Fibroblast of pulmonary artery (primary cell): ENCODE results near the gene MAT1A.
"Not testable (repeated sequence)": the region's sequence is repeated elsewhere in the genome, so short reads cannot be mapped to it uniquely, and the experiment has no call there.

Experiments used
- DNase-seq: peaks from one replicate; pipeline ENCODE4 v3.0.0-alpha.2; 2010; ENCODE audit warnings: low read depth
- H3K4me3 ChIP-seq: replicated peaks from 2 replicates; pipeline ENCODE4 v1.5.1; 2011; ENCODE audit warnings: low read depth, mild to moderate bottlenecking, control low read depth, low read length, moderate library complexity
- TF ChIP-seq, protein P1 (sequence below): IDR thresholded peaks from 2 replicates; pipeline ENCODE4 v1.5.1; 2011; ENCODE audit warnings: mild to moderate bottlenecking, control low read depth, low read length, inconsistent platforms; ENCODE audit errors: missing control alignments

Gene MAT1A

DNA sequence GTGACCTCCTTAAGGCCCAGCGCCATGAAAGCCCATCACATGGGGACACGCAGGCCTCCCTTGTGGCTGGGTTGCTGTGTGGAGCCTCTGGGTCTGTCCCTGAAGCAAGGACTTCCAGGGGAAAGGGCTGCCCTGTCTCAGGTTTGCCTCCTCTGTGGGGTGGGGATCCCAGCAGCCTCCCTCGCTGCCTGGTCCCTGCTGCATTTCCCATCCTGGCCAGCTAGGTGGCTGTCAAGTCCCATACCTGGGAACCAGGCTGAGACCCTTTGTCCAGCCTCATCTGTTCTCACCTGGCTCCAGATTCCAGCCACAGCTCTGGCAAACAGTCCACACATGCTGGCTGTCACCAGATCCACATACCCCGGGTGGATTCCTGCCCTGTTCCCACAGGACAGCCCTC is 32.7 kb downstream of the MAT1A start:
- not testable (repeated sequence) for H3K4me3 ChIP-seq, DNase-seq
- TF ChIP-seq, protein P1, sequence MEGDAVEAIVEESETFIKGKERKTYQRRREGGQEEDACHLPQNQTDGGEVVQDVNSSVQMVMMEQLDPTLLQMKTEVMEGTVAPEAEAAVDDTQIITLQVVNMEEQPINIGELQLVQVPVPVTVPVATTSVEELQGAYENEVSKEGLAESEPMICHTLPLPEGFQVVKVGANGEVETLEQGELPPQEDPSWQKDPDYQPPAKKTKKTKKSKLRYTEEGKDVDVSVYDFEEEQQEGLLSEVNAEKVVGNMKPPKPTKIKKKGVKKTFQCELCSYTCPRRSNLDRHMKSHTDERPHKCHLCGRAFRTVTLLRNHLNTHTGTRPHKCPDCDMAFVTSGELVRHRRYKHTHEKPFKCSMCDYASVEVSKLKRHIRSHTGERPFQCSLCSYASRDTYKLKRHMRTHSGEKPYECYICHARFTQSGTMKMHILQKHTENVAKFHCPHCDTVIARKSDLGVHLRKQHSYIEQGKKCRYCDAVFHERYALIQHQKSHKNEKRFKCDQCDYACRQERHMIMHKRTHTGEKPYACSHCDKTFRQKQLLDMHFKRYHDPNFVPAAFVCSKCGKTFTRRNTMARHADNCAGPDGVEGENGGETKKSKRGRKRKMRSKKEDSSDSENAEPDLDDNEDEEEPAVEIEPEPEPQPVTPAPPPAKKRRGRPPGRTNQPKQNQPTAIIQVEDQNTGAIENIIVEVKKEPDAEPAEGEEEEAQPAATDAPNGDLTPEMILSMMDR: peak; percentile 9

DNA sequence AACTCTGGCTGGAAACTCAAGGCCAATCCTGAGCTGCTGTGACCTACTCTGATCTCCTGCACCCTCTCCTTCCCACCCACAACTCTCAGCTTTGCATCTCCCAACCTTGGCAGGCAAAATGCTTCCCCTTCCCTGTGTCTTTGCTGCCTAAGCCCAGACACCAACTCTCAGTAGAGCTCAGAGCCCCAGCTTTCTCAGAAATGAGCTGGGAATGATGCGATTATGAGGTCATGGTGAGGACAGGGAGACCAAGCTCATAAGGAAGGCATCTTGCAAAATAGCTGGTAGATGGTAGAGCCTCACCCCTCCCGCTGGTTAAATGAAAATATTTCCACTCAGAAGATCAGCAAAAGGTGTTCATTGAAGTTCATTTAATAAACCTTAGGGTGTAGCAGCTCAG is 34.7 kb downstream of the MAT1A start:
- not testable (repeated sequence) for H3K4me3 ChIP-seq, DNase-seq

DNA sequence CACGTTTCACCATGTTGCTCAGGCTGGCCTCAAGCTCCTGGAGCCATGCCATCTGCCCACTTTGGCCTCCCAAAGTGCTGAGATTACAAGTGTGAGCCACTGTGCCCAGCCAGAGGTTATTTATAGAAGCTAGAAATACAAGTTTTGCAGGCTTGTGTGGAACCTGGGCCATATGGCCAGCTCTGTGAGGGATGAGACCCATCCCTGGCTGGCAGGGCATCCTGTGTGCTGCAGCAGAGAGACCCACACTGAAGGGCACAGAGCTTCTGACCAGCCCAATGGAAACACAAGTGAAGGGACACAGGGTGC is 35.5 kb downstream of the MAT1A start:
- H3K4me3 ChIP-seq: not testable (repeated sequence)

DNA sequence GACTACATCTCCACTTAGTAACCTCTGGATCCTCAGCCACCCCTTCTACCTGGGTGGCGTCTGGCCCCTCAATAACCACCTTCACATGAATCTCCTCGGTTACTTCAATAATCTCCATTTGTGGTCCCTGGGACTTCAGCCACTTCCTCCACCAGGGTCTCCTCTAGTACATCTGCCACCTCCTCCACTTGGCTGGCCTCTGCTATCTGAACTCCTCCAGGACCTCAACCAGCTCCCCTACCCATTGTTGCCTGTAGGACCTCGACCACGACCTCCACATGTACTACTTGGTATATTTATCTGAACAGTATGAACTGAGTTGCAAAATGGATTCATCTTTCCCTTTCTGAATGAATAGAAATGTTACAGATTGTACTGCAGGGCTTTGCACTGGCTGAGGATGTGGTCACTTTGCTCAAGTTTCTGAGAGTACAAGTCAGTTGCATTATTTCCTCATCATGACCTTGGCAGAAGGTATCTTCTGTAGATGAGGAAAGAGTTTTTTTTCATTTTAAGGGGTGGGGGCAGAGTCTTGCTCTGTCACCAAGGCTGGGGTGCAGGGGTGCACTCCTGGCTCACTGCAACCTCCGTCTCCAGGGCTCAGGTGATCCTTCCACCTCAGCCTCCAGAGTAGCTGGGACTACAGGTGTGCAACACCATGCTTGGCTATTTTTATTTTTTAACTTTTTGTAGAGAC is 36.0 kb downstream of the MAT1A start:
- TF ChIP-seq, protein P1: no peak
- no peak overlapping the region for H3K4me3 ChIP-seq
- no peak for DNase-seq

More for the DNA sequence above, 35.5 kb downstream of the MAT1A start:
- not testable (repeated sequence) for DNase-seq

DNA sequence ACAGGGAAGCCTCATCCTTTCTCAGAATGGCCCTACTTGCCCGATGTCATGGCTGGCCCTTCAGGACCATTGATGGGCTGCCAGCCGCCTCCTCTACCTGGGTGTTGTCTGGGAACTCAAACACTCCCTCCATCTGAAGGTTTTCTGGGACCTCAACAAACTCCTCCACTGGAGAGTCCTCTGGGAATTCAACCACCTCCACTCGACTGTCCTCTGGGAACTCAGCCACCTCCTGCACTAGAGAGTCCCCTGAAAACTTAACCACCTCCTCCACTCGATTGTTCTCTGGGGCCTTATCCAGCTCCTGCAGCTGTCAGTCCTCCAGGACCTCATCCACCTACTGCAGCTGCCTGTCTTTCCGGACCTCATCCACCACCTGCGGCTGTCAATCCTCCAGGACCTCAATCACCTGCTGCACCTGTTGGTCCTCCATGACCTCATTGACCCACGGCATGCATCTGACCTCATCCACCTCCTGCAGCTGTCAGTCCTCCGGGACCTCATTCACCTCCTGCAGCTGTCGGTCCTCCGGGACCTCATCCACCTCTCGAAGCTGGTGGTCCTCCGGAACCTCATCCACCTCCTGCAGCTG is 37.1 kb downstream of the MAT1A start:
- DNase-seq: no peak
- TF ChIP-seq, protein P1: no peak
- no peak overlapping the region for H3K4me3 ChIP-seq

DNA sequence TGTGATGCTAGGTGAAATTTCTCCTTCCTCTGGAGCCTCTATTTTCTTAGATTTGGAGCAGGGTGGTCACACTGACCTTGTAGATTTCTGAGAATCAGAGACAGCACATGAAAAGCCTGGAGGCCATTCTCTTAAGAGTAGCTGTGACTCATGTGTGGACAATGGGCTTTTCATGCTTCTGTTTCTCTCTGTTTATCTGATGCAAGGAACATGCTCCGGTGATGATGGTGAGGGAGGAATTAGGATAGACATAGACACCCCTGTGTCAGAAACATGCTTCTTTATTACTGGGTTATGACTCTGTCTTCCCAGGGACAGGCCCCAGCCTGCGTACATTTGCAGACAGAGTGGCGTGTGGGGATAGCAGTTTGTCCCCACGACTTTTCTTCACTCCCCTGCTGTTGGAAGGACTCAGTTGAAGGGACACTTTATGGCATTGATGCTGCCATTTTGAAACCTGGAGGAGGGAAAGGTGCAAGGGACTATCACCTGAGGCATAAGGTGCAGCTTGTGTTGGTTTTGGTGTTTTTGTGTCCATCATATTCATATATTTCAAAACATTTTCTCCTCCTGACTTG is 37.7 kb downstream of the MAT1A start:
- not testable (repeated sequence) for H3K4me3 ChIP-seq, DNase-seq

DNA sequence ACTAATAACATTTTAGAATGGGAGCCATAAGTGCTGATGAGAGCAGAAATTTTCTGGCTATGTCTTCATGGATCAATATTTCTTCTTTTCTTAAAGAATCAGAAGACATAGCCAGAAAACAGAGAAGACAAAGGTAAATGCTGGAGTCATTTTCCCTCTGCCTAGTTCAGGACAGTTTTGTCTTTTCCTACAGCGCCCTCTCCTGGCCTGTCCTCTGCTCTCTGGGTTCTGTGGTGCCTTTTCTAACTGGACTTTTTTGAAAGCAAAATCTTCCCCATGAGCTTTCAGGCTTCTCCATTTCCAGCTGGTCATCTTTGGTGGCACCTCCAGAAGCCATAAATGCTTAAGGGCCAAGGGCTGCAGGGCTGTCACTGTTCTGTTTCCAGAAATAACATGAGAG is 39.1 kb downstream of the MAT1A start:
- not testable (repeated sequence) for H3K4me3 ChIP-seq, DNase-seq

DNA sequence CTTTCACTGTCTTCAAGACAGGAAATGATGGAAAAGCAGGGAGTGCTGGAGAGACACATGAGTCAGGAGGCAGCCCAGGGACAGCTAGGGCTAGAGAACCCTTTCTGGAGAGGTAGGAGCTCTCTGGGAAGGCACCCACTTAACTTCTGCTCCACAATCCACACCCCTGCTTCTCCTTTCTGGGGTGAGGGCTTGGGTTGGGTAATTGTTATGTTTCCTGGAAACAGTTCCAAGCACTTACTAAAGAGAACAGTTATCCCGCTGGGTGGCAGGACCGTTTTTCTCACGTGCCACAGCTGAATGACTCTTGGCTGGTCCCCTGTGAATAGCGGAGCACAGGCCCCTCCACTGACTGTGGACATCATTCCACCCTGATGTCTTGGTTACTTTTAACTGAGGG is 39.6 kb downstream of the MAT1A start:
- not testable (repeated sequence) for DNase-seq, H3K4me3 ChIP-seq

DNA sequence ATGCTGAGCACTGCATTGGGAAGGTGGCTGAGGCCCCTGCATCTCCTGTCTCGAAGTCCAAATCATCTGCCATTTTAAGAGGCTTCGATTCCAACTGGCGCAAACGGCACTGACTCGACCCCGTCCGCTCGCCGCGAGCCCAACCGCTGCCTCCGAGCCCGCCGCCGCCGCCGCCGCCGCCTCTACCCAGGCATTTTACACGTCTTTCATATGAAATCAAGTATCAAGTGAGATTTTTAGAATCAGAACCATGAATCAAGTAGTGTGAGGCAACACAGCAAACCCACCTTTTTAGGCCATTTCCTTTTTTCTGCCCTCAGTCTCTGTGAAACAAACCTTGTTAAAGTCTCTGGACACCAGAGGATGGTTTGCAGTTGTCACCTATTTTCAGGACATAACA is 41.8 kb downstream of the MAT1A start:
- H3K4me3 ChIP-seq, DNase-seq: not testable (repeated sequence)

DNA sequence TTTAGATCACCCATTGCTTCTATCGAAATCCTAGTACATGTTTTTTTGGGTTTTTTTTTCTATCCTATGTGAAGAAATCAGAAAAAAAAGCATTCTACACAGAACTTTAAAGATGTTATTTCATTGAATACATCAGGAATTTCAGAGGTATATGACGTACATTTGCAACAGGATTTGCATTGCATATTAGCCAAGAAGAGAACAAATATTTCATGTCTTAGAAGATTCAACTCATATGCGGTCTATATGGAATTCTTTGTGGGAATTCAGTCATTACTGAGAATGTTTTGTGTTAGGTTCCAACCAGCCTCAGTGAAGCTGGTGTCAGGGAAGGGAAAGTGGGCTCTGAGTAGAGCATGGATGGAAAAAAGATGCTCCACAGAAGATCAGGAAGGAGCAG is 45.1 kb downstream of the MAT1A start:
- not testable (repeated sequence) for DNase-seq, H3K4me3 ChIP-seq

DNA sequence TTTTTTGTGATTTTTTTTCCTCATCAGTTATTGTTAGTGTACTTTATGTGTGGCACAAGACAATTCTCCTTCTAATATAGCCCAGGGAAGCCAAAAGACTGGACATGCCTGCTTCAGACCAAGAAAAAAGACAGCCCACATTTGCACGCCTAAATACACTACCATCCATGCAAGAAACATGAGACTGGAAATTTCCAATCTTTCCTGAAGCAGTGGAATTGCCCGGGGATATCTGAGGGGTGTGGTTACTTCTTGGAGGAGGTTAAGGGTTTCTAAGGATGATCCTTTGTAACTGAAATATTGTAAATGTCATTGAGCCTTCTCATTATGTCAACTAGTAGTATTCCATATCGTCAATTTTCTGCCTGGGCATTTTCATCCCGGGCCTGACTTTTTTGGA is 47.1 kb downstream of the MAT1A start:
- H3K4me3 ChIP-seq, DNase-seq: not testable (repeated sequence)

DNA sequence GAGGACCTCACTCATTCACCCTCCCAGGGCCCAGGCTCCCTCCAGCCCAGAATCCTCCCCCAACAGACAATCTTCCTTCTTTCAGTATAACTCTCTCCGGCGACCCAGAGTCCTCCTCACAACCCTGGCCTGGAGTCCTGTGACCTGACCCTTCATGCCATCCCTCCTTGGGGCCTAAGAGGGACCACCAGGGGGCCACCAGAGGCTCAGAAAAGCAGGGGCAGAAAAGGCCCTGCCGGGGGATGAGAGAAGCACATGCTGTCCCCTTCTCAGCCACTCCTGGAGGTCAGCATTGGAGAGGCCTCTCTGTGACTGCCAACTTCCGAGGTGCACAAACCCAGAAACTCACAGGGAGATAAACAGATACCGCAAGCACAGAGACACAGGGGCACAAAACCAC is 53.0 kb downstream of the MAT1A start:
- DNase-seq, H3K4me3 ChIP-seq: not testable (repeated sequence)

DNA sequence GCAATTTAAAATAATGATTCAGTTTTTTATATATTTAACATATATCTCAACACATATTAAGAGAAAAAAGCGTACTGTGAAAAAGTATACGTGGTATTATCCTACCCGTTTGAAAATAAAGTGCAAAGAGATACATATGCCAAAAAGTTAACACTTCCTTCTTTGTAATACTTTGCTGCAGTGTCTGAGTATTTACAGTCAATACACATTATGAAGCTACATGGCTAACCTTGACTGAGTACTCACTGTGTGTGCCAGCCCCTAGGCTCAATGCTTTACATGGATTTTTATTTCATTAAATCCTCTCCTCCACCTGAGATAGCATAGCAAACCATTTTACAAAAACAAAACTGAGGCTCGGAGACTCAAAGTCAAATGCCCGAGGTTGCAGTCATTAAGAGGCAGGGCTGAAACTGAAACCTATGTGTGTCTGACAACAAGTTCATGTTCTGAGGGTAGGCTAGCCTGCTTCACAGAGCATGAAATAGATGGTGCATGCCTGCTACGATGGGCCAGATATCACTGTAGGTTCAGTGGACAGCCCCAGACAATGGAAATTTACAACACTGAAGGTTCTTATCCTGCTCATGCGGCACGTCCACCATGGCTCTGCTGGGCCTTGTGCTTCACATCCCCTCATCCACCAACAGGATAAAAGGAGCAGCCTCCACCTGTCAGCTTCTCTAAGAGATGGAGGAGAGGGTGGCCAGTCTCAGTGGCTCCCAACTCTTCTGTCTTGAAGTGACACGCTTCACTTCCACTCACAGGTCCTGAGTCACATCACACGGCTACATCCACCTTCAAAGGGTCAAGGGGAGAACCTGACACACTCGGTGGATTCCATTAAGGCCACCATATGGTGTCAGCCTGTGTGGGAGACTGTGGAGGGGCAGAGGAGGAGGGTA is 54.9 kb downstream of the MAT1A start:
- not testable (repeated sequence) for H3K4me3 ChIP-seq, DNase-seq

DNA sequence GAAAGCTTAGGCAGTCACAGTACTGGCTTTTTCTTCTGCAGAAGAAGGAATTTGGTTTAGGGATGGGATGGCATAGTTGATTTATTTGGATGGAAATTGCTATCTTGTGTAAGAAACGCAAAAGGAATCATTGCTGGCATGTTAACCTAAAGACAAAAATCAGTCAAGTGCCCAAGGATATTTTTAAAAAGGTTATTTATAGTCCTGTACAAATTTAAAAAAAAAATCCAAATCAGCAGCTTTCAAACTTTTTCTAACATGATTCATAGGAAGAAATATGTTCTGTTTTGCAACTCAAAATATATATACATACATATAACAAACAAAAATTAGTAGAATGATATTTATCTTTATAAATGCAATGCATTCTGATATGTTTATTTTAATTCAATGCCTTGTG is 55.6 kb downstream of the MAT1A start:
- not testable (repeated sequence) for H3K4me3 ChIP-seq, DNase-seq

DNA sequence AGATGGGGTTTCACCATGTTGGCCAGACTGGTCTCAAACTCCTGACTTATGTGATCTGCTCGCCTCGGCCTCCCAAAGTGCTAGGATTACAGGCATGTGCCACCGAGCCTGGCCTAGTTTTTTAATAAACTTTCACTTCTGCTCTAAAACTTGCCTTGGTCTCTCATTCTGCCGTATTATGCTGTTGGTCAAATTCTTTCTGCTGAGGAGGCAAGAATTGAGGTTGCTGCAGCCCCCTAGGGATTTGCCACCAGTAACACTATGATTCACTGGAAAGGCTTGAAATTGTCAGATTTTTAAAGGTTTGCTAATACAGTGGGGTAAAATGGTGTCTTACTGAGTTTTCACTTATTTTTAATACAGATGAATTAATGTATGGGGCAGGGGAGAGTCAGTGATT is 62.7 kb downstream of the MAT1A start:
- not testable (repeated sequence) for H3K4me3 ChIP-seq, DNase-seq
